HG02870 (cell line): ENCODE measurements around the gene SQSTM1.

Experiments
- ATAC-seq: cut with Tn5 transposase; IDR thresholded peaks from one replicate; pipeline ENCODE4 v1.9.1; 2021; ENCODE audit warnings: mild to moderate bottlenecking, moderate library complexity; ENCODE audit not compliant: unreplicated experiment

SQSTM1 gene

GRCh38 chr5:179794171-179794570 lies 26.5 kb upstream of the SQSTM1 start:
- no peak for ATAC-seq

GRCh38 chr5:179794575-179794974 lies 26.1 kb upstream of the SQSTM1 start:
- ATAC-seq, result no peak

DNA sequence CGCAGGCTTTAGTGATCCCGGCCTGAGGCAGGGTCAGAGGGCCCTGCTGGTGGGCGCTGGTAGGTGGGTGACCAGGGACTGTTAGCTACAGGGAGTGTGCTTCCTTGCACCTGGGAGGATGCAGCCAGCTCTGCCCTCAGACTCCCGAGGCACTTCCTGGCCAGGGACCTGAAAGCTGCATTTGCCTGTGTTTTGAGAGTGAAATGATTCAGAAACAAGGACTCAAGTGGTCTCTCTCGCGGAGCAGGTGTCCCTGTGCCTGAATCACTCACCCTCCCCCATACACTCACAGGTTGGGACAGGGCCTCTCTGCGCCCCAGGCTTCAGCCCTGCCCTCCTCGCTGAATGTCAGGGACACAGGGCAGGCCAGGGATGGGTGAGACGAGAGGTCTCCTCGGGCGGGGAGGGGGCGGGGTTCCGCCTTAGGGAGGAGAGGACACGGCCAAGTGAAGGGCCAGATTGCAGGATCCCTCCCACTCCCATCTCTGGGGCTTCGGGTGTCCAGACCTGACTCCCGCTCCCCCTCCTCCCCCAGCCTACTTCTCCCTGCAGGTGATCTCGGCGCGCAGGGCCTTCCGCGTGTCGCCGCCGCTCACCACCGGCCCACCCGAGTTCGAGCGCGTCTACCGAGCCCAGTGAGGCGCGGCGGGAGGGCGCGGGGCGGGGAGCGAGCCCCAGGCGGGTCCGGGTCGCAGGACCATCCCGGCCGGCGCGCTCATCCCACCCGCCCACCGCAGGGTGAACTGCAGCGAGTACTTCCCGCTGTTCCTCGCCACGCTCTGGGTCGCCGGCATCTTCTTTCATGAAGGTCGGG lies 25.4 kb upstream of the SQSTM1 start:
- ATAC-seq, result no peak

DNA sequence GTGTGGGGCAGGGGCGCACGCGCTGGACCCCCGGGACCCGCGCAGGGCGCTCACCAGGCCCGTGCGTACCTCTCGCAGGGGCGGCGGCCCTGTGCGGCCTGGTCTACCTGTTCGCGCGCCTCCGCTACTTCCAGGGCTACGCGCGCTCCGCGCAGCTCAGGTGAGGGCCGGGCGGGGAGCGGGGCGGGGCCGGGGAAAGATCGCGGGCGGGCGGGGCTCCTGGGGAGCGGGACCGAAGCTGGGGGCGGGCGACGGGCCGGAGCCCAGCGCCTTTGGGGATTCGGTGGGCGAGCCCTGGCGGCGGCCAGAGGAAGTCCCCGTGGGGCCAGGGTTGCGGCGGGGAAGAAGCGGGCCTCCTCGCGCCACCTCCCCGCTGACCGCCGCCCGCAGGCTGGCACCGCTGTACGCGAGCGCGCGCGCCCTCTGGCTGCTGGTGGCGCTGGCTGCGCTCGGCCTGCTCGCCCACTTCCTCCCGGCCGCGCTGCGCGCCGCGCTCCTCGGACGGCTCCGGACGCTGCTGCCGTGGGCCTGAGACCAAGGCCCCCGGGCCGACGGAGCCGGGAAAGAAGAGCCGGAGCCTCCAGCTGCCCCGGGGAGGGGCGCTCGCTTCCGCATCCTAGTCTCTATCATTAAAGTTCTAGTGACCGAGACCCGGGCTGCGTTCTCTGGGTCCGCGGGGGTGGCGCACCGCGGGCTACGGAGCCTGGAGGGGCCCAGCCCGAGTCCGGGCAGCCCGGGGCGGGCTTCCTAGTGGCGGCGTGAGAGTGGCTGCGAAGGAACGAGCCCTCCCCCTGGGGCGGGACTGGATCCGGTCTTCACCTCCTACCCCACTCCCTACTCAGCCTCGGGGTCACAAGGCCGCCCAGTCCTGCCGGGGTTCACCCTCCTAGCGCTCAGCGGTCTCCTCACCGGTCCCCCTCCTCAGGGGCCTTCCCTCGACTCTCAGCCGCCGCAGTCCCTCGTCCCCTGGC lies 24.6 kb upstream of the SQSTM1 start:
- peak; percentile 73 for ATAC-seq

- ATAC-seq, result peak; percentile 1
Measured at GRCh38 chr5:179796877-179797608, 23.7 kb upstream of the SQSTM1 start.

DNA sequence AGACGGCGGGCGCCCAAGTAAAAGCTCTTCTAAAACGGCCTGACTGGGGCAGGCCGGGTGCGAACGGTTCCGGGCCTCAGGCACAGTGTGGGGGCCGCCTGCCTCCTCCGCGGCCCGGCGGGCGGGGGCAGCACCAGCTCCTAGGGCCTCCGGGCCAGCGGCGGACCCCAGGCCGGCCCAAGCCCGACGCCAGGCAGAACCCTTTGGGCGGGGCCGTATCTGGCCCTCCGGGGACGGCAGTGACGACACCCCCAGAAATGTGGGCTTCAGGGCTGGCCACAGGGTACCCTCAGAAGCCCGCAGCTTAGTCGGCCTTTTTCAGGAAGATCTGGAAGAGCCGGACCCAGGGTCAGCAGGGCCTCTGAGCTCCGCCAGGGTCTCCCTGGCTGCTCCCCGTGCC lies 23.0 kb upstream of the SQSTM1 start:
- no peak for ATAC-seq

DNA sequence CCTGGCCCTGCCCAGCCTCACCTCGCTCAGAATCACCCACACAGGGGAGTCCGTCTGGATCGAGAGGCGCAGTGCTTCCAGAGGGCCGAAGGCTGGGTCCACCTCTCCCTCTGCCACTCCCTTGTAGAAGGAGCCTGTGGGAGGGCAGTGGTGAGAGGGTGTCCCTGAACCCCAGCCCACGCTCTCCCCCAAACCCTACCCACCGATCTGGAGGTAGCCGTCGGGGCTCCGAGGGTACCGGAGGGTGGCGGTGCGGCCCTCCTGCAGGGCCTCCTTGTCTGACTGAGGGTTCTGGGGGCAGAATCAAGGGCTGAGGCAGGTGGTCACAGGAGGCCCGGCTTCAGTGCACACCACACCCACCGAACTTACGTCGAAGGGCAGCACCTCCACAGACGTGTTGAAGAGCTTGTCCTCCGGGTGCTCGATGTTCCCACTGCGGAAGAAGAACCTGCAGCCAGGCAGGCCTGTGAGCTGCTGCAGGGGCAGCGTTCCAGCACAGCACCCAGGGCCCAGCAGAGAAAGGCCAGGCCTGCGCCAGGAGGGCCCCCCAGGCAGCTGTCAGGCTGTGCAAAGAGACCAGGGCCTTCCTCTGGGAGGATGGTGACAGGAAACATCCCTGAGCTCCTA lies 22.4 kb upstream of the SQSTM1 start:
- ATAC-seq, result no peak

DNA sequence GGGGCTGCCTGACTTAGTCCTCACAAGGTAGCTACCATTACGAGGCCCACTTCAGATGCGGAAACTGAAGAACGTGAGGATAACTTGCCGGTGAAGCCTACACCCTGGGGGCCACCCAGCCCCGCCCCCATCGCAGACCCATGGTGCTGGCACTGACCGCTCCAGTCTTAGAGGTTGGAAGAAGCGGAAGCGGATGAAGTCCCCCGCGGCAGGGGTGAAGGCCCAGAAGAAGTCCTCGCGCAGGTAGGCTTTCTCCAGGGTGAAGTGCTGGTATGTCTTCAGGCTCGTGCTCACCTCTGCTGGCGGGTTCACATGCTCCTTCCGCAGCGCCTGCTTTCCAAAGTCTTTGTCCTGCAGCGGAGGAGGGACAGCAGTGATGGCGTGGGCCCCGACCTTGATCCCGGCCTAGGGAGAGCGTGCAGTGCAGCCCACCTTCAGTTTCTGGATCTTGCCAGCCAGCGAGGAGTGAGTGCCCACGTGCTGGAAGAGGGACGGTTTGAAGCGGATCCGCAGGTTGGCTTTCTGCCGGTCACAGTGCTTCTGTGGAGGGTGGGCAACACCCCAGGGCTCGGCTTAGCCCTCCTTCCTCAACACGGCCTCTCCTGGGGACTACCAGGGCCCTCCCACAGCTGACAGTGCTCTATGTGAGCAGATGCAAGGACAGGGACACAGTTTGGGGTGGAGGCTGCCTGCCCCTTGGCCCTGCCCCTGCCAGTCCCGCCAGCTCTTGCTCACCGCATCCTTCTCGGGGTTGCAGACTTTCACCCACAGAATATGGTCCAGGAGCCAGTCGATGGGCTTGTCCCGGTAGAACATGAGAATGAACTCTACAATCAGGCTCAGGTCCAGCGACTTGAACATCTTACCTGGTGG lies 21.7 kb upstream of the SQSTM1 start:
- ATAC-seq, result no peak

DNA sequence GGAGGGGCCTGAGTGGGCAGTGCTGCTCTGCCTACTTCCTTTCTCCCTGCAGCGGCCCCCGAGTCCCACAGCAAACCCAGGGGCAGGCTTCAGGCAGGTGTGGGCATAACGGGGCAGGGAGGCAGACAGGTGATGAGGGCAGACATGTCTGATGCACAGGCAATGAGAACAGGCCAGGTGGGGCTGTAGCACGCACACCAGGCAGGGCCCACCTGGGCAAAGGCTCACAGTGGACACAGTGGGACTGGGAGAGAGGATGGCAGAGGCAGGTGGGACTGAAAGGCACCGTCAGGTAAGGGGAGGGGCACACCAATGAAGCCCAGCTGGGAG lies 21.1 kb upstream of the SQSTM1 start:
- ATAC-seq, result no peak

- ATAC-seq, result no peak
Measured at GRCh38 chr5:179800071-179800695, 20.5 kb upstream of the SQSTM1 start.

DNA sequence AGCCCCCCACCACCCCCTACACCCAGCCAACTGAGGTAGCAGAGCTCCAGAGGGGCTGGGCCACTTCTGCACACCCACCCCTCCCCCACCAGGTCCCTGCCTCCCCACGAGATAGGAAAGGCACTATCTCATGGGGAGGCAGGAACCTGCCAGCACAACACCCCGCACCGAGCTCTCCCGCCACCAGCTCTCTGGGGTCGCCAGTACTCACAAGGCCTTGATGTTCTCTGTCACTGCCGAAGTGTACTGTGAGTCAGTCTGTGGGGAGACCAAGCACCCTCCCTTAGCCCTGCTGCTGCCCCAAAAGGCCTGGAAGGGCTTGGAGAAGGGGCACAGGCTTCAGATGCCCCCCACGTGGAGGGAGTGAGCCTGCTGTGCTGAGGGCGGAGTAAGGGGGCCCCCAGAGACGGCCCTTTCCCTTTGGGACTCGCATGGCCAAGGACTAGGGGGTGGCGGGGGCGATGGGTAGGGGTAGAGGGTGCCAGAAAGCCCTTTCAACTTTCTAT lies 20.0 kb upstream of the SQSTM1 start:
- ATAC-seq, result no peak

GRCh38 chr5:179801304-179802206 lies 19.1 kb upstream of the SQSTM1 start:
- no peak for ATAC-seq

GRCh38 chr5:179802207-179802883 lies 18.4 kb upstream of the SQSTM1 start:
- ATAC-seq, result no peak

DNA sequence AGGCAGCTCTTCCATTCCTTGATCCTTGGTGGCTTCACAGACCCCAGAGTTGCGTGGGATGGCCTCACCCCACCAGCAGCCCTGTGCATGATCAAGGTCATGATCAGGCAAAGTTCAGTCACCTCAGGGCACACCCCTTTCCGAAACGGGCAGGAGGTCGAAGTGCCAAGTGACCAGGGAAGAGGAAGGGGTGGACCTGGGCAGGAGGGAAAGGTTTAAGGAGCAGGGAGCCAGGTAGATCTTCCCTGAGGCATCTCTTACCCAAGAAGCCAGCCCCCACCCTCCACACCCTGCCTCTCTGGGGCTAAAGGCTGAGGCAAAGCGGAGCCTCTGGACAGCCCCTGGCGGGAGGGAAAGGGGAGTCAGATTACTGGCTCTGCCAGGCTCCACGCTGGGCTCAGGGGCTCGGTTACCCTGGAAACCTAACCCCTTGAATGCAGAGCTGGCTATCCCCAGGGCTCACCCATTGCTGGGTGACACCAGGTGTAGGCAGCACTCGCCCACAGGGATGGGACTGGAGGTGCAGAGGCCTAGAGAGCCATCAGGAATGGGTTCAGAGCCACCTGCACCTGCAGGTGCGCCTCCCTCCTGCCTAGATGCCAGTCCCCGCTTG lies 17.6 kb upstream of the SQSTM1 start:
- ATAC-seq, result no peak

- no peak for ATAC-seq
Measured at GRCh38 chr5:179803651-179804554, 16.8 kb upstream of the SQSTM1 start.

DNA sequence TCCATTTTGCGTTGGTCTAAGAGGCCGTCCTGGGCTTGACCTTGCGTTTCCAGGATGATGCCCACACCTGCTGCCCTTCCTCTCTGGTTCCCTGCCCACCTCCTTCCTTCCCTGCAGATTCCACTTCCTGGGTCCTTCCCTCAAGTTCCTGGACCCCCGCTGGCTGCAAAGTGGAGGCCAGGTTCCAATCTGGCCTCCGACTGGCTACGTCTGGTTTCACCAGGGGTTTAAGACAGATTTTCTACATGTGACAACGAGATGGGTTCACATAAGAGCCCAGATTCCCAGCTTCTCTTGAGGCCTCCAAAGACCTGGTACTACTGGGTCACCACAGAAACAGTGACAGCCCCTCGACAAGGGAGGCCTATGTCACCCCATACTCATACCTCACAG lies 16.2 kb upstream of the SQSTM1 start:
- no peak for ATAC-seq
